K562 (cell line): ENCODE measurements around the gene TRIP11. TPM values are rescaled to one million over a fixed set of nuclear protein-coding genes. Genes with fewer than 3 reads are reported as not detected.

ENCODE experiments used
- ATAC-seq: fragments of 200-7000 bp; cut with Tn5 transposase; 3 replicates; pipeline ENCODE4 v1.9.1; 2020; ENCODE audit warnings: moderate library complexity
- BruUV-seq: library from RNA; stranded (reverse); fragments of 400-500 nt; replicated peaks from 2 replicates; lab custom pipeline; 2021; lab: Mats Ljungman, UMichigan
- CTCF ChIA-PET: fragments of 300-600 bp; formaldehyde crosslinking; extraction: SDS; loops from one replicate; lab custom pipeline; 2021; ENCODE audit warnings: low intra/inter-chr PET ratio; lab: Yijun Ruan, JAX
- POLR2A ChIA-PET: fragments of 300-600, 350-650 bp; sonication (Branson Sonifier 250); formaldehyde crosslinking; extraction: SDS; loops from one replicate; lab custom pipeline; 2021; ENCODE audit warnings: antibody characterized with exemption, inconsistent platforms; lab: Yijun Ruan, JAX
- DNase-seq, 4 experiments: peaks; one replicate each; pipeline versions ENCODE4 v3.0.0 to v3.0.0-alpha.2; 2011 to 2018; ENCODE audit warnings: low spot score in 3 of 4, mixed read lengths in 3 of 4; ENCODE audit errors: extremely low read depth in 1 of 4
- FAIRE-seq: peaks from 2 replicates; lab custom pipeline; 2011; peaks lifted over from hg19 to GRCh38; lab: Jason Lieb, UNC
- H2AFZ ChIP-seq: 2 replicates; pipeline ENCODE4 v1.6.0; 2011; ENCODE audit warnings: low read depth, low read length, control low read depth, inconsistent platforms
- H3K27ac ChIP-seq: fragments of 200-600 bp; 3 replicates; pipeline ENCODE4 v1.8.0; 2011; ENCODE audit warnings: low read depth, mild to moderate bottlenecking, control low read depth, inconsistent platforms, low read length, moderate library complexity, mixed read lengths; ENCODE audit errors: extremely low read depth
- H3K27me3 ChIP-seq, 2 experiments: fragments of 300-600 bp in 1 of 2; 2 replicates in 1 of 2; 3 replicates in 1 of 2; pipeline versions ENCODE4 v1.6.0 to v1.8.0; 2011; ENCODE audit warnings: inconsistent platforms in 2 of 2, low read length in 2 of 2, mild to moderate bottlenecking in 1 of 2, mixed read lengths in 1 of 2, moderate library complexity in 1 of 2; ENCODE audit not compliant: control insufficient read depth in 2 of 2, insufficient read depth in 2 of 2
- H3K36me3 ChIP-seq: fragments of 300-600 bp; 3 replicates; pipeline ENCODE4 v1.8.0; 2011; ENCODE audit warnings: mild to moderate bottlenecking, low read length, inconsistent platforms; ENCODE audit not compliant: control insufficient read depth, insufficient read depth
- H3K4me1 ChIP-seq, 2 experiments: fragments of 200-600 bp in 1 of 2; replicated peaks in 1 of 2; 2 replicates in 1 of 2; 3 replicates in 1 of 2; pipeline versions ENCODE4 v1.5.1 to v1.8.0; 2011; ENCODE audit warnings: inconsistent platforms in 2 of 2, low read length in 2 of 2, mild to moderate bottlenecking in 1 of 2, mixed read lengths in 1 of 2, moderate library complexity in 1 of 2; ENCODE audit not compliant: control insufficient read depth in 2 of 2, insufficient read depth in 2 of 2
- H3K4me2 ChIP-seq: 2 replicates; pipeline ENCODE4 v1.6.1; 2011; ENCODE audit warnings: low read length, control low read depth, inconsistent platforms, mixed read lengths; ENCODE audit not compliant: insufficient read depth
- H3K4me3 ChIP-seq: fragments of 200-600 bp; sonication (generic), shearing (Covaris generic); 2 replicates; pipeline ENCODE4 v1.5.1; 2016; ENCODE audit warnings: control low read depth, inconsistent platforms
- H3K79me2 ChIP-seq: fragments of 200-600 bp; 3 replicates; pipeline ENCODE4 v1.8.0; 2011; ENCODE audit warnings: low read length, inconsistent platforms; ENCODE audit not compliant: control insufficient read depth, insufficient read depth
- H3K9ac ChIP-seq, 2 experiments: 2 replicates each; pipeline versions ENCODE4 v1.6.0 to v1.6.1; 2011; ENCODE audit warnings: low read depth in 2 of 2, low read length in 2 of 2, control low read depth in 1 of 2, inconsistent platforms in 1 of 2, mild to moderate bottlenecking in 1 of 2, mixed read lengths in 1 of 2; ENCODE audit not compliant: insufficient read depth in 1 of 2
- H3K9me1 ChIP-seq: one replicate; pipeline ENCODE4 v1.6.0; 2011; ENCODE audit warnings: inconsistent platforms, mild to moderate bottlenecking, low read length, moderate library complexity; ENCODE audit not compliant: control insufficient read depth, insufficient read depth
- H3K9me3 ChIP-seq: replicated peaks from 2 replicates; pipeline ENCODE4 v1.5.1; 2011; ENCODE audit warnings: low read depth, low read length, inconsistent platforms; ENCODE audit not compliant: control insufficient read depth, insufficient read depth
- H4K20me1 ChIP-seq: replicated peaks from 2 replicates; pipeline ENCODE4 v1.6.1; 2011; ENCODE audit warnings: low read length, inconsistent platforms, mixed read lengths; ENCODE audit not compliant: control insufficient read depth, insufficient read depth
- CHD1 ChIP-seq: fragments of 200-600 bp; sonication (generic); IDR thresholded peaks from one replicate; pipeline ENCODE4 v1.6.1; 2012; ENCODE audit warnings: mild to moderate bottlenecking, moderate library complexity, low read length, inconsistent platforms
- HLTF ChIP-seq: fragments of 450-650 bp; IDR thresholded peaks from 2 replicates; pipeline ENCODE4 v1.6.1; 2016
- KAT8 ChIP-seq: fragments of 450-650 bp; IDR thresholded peaks from 2 replicates; pipeline ENCODE4 v1.6.1; 2016; ENCODE audit warnings: low read depth, mild to moderate bottlenecking
- NFATC3 ChIP-seq: fragments of 450-650 bp; IDR thresholded peaks from 2 replicates; pipeline ENCODE4 v1.6.1; 2017; ENCODE audit warnings: mild to moderate bottlenecking
- TFAM ChIP-seq: fragments of 250-450 bp; sonication (Bioruptor Pico); conservative IDR thresholded peaks from 2 replicates; pipeline ENCODE4 v1.5.0; 2021; ENCODE audit warnings: mild to moderate bottlenecking, moderate library complexity
- TOE1 ChIP-seq, 2 experiments: fragments of 450-650 bp in 1 of 2; sonication (generic) in 1 of 2; formaldehyde crosslinking in 1 of 2; IDR thresholded peaks; 2 replicates each; pipeline versions ENCODE4 v1.7.1 to v1.8.0; 2016 to 2022; ENCODE audit warnings: borderline replicate concordance in 2 of 2, mild to moderate bottlenecking in 2 of 2, antibody characterized with exemption in 1 of 2, inconsistent platforms in 1 of 2, low read depth in 1 of 2, missing genetic modification reagents in 1 of 2, moderate library complexity in 1 of 2
- ZNF668 ChIP-seq: fragments of 250-450 bp; sonication (Bioruptor Pico); IDR thresholded peaks from 2 replicates; pipeline ENCODE4 v1.8.0; 2022; ENCODE audit warnings: mild to moderate bottlenecking, inconsistent platforms
- WGBS: fragments of 100-300 bp; shearing (Covaris generic); methylation state at CpG from one replicate; pipeline ENCODE4 v1.1.6; 2016; ENCODE audit warnings: low coverage, mixed read lengths; ENCODE audit not compliant: insufficient coverage; ENCODE audit errors: missing lambda C conversion rate; 5-methylcytosine and 5-hydroxymethylcytosine counted together
- in situ Hi-C: fragments of 300-500 bp; cut with MboI; formaldehyde crosslinking; loops from 4 replicates; pipeline ENCODE4 v1.15.0; 2018; ENCODE audit warnings: inconsistent platforms, mixed read lengths
- intact Hi-C: fragments of 100-400 bp; cut with micrococcal nuclease; formaldehyde crosslinking; loops from 2 replicates; pipeline ENCODE4 v1.14.2; 2022
- polyA plus RNA-seq, 8 experiments: library from polyadenylated mRNA; depleted of rRNA in 4 of 8; stranded (reverse) in 5 of 8; unstranded in 3 of 8; fragments of >200 nt; fragmentation: Nextera tagmentation in 2 of 8; fragmentation: Illumina TruSeq in 1 of 8; extraction: Ambion mirVana in 2 of 8; extraction: Trizol in 1 of 8; gene quantifications; 2 replicates each; pipeline versions ENCODE4 v1.2.1 to v1.2.3, GENCODE V29; 2011 to 2014; ENCODE audit warnings: inconsistent platforms in 1 of 8, missing spikeins in 1 of 8
- total RNA-seq, 7 experiments: library from RNA; depleted of rRNA in 6 of 7; stranded (reverse); fragments of >200 nt in 6 of 7; fragmentation: Illumina TruSeq in 2 of 7; extraction: Trizol in 2 of 7; gene quantifications; 2 replicates each; pipeline versions ENCODE4 v1.2.1 to v1.2.3, GENCODE V29; 2011 to 2021; ENCODE audit warnings: low replicate concordance in 1 of 7

The TRIP11 gene
- total and polyA plus RNA-seq, 9 of the 15 experiments (the other 6 are each of a cell fraction or from before 2014, with no cell fraction given) = 4.0 to 20.0 (median 10.9) TPM

DNA sequence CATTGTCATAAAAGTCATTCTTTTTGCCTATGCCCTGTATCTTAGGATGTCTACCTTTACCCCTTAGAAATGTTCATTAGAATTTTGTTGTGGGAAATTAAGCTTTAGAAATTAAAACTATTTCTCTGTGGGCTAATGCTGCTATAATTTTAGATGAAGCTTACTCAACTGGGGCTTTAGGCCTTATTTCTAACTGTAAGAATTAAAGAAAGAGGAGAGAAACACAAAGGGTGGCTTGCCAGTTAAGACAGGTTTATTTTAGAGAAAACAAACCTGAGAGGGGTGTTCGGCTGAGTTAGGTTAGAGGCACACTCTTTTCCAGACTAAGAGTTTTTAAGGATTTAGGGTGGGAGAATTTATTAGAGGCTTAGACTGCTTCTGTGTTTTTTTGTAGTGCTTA is 6.4 kb downstream of the TRIP11 start:
- ATAC-seq (no peak), DNase-seq (no peak), FAIRE-seq (no peak)
- peaks cover 4% of the 10 kb centered on the region; the same call in 1 of the 2 replicates for H4K20me1 ChIP-seq
- 100% methylated on average over 1 of the region's 1 CpG for WGBS
- H2AFZ ChIP-seq = no peak overlapping the region
- peaks cover 37% of the 10 kb centered on the region for H3K79me2 ChIP-seq
- ChIA-PET POLR2A (interaction anchor here (2.0 kb wide), 1 partner anchor 11 kb away, joined by 7 read pairs; no protein-coding TSS in a partner anchor), CTCF (no interaction called here)
- H3K4me2 ChIP-seq = no peak overlapping the region
- H3K9ac ChIP-seq = no peak overlapping the region
- peak; percentile 78; the same call in 1 of the 2 replicates for TF ChIP-seq HLTF
- no peak for TF ChIP-seq NFATC3
- H3K27me3 ChIP-seq = no peaks in the 10 kb centered on the region
- H3K9me3 ChIP-seq = 0 out of 2 replicates have a peak, but pooled peaks cover 2% of the 10 kb centered on the region
- H3K9me1 ChIP-seq = no peaks in the 10 kb centered on the region
- no peaks in the 10 kb centered on the region; a peak in 2 of 5 replicates for H3K4me1 ChIP-seq
- H3K4me3 ChIP-seq = no peak overlapping the region
- no TSS peak for BruUV-seq
- in situ Hi-C loops = no loop called here
- intact Hi-C loops = no loop called here
- no peak overlapping the region for H3K27ac ChIP-seq
- peaks cover 18% of the 10 kb centered on the region; the same call in 1 of the 3 replicates for H3K36me3 ChIP-seq

DNA sequence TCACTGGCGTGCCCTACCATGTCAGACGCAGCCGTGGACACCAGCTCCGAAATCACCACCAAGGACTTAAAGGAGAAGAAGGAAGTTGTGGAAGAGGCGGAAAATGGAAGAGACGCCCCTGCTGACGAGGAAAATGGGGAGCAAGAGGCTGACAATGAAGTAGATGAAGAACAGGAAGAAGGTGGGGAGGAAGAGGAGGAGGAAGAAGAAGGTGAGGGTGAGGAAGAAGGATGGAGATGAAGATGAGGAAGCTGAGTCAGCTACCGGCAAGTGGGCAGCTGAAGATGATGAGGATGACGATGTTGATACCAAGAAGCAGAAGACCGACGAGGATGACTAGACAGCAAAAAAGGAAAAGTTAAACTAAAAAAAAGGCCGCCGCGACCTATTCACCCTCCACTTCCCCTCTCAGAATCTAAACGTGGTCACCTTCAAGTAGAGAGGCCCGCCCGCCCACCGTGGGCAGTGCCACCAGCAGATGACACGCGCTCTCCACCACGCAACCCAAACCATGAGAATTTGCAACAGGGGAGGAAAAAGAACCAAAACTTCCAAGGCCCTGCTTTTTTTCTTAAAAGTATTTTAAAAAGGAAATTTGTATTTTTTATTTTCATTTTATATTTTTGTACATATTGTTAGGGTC is 13.2 kb downstream of the TRIP11 start:
- H3K36me3 ChIP-seq = peaks cover 26% of the 10 kb centered on the region; the same call in 2 of the 3 replicates
- 91% methylated on average over 13 of the region's 21 CpGs for WGBS
- BruUV-seq = no TSS peak
- TF ChIP-seq CHD1 = no peak
- no peak for TF ChIP-seq ZNF668
- no peak for TF ChIP-seq TFAM (CRISPR knock-in tag)
- no peak for TF ChIP-seq KAT8
- TF ChIP-seq TOE1 (IDR thresholded peaks at IDR 0.05; ENCODE audit: borderline replicate concordance) = no peak
- no peak for TF ChIP-seq TOE1 (CRISPR knock-in tag; IDR thresholded peaks at IDR 0.05; ENCODE audit: borderline replicate concordance, low read depth)
- TF ChIP-seq, all 486 proteins: peak for 0
- Histone ChIP-seq H3K4me3 (no peak overlapping the region), H3K79me2 (no peaks in the 10 kb centered on the region; the same call in 2 of the 3 replicates), H2AFZ (no peak overlapping the region), H3K4me1 (no peaks in the 10 kb centered on the region), H3K27me3 (no peaks in the 10 kb centered on the region), H3K27ac (no peak overlapping the region), H3K9me3 (no peaks in the 10 kb centered on the region), H3K9ac (no peak overlapping the region), H3K4me2 (no peak overlapping the region), H3K9me1 (no peaks in the 10 kb centered on the region), H4K20me1 (no peaks in the 10 kb centered on the region)
- no peak for DNase-seq
- ATAC-seq = no peak
- no peak for FAIRE-seq
- ChIA-PET CTCF (no interaction called here), POLR2A (no interaction called here)
- intact Hi-C loops = no loop called here
- in situ Hi-C loops = no loop called here
